ENCODE results near the gene BUB1.
"Not testable (repeated sequence)": the region's sequence is repeated elsewhere in the genome, so short reads cannot be mapped to it uniquely, and the experiment has no call there.

BUB1 gene

DNA sequence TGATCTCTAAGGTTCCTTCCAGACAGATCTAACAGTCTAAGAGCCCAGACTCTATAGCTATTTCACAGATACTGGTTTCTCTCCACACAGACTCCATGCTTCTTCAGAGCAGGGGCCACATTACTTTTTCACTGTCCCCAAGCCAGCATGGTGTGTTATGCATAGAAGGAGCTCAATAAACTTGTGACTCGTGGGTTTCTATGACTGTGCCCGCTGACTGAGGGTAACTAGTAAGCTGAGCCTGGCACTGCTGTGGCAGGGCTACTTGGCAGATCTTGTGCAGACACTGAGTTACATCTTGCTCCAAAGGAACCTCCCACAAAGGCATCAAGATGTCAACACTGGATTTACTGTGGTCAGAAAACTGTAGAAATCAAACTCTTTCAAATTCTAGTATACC is 85.9 kb downstream of the BUB1 start:
- DNase-seq (ENCODE audit: low read depth) = not testable (repeated sequence)

DNA sequence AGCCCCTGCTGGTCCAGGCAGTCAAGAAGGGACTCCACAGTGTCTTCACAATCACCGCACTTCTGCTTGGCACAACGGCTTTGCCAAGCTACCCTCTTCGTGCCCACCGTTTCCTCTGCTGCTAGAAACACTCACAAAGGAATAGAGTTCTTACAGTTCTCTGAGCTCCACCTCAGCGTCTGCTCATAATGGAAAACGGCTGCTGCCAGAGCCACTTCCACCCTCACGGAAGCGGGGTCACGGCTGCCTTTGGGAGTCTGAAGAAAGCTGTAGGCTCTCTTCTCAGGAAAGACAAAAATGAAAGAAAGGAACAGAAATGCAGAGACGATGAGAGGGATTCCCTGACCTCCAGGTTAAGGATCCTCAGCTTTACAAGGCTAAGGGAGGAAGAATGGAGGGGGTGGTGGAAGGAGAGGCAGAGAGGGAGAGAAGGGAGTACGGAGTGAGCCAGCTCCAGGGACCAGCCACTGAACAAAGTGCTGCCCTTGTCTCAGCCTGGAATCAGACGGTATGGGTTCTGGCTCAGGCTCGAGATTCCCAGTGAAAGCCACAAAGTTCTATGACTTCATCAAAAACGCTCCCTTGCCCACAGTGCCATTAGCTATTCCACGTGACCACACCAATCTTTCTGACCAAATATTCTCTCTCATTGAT is 88.1 kb downstream of the BUB1 start:
- DNase-seq (ENCODE audit: low read depth) = not testable (repeated sequence)

DNA sequence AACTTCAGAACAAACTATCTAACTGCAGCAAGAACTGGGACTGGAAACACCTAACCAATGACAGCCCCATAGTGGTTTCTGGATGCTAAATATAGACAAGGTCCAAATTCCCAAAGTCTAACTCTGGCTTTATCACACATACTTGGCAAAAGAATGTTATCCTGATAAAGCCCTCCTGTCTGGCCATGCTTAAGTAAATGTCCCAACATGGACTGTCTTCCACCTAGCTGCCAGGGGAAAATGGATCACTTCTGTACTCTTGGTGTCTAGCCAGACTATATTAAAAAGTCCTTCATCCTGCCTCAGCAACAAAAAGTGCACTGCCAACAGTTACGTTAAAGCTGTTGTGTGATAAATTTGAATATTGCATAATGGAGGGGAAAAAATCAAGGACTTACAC is 89.3 kb downstream of the BUB1 start:
- not testable (repeated sequence) for DNase-seq (ENCODE audit: low read depth)
